Testis (tissue), 2 donors: Measurements from ENCODE around the gene KLHL5.

Source experiments
- POLR2A ChIP-seq: fragments of 450-650 bp; IDR thresholded peaks from one replicate; pipeline ENCODE4 v1.6.1; 2017; ENCODE audit warnings: antibody characterized with exemption, mild to moderate bottlenecking, moderate library complexity
- TF ChIP-seq, protein P1 (sequence below), 3 experiments: fragments of 450-650 bp in 2 of 3; fragments of 200-600 bp in 1 of 3; sonication (generic) in 1 of 3; IDR thresholded peaks; one replicate each; pipeline ENCODE4 v1.5.1; 2016 to 2019; ENCODE audit warnings: antibody characterized with exemption in 3 of 3, mild to moderate bottlenecking in 2 of 3, moderate library complexity in 1 of 3

DNA sequence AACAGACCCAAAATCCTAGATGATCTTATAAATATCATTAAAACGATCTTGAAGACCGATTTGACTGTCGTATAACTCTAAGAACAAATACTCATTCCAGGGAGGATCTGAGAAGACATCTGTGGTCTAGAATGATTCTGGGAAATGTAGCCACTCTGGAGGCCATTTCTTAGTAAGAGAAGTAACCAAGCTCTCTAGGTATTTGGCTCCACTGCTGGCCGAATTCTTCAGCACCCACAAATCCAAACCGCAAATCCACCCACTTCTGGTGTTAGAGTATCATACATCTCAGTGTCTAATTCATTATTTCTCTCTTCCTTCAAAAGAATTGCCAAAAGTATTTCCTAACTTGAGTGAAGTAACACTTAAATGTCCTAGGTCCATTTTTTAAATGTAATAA, 23.9 kb downstream of the KLHL5 start:
- TF ChIP-seq, protein P1, sequence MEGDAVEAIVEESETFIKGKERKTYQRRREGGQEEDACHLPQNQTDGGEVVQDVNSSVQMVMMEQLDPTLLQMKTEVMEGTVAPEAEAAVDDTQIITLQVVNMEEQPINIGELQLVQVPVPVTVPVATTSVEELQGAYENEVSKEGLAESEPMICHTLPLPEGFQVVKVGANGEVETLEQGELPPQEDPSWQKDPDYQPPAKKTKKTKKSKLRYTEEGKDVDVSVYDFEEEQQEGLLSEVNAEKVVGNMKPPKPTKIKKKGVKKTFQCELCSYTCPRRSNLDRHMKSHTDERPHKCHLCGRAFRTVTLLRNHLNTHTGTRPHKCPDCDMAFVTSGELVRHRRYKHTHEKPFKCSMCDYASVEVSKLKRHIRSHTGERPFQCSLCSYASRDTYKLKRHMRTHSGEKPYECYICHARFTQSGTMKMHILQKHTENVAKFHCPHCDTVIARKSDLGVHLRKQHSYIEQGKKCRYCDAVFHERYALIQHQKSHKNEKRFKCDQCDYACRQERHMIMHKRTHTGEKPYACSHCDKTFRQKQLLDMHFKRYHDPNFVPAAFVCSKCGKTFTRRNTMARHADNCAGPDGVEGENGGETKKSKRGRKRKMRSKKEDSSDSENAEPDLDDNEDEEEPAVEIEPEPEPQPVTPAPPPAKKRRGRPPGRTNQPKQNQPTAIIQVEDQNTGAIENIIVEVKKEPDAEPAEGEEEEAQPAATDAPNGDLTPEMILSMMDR (IDR thresholded peaks at IDR 0.05): no peak
- no peak for TF ChIP-seq POLR2A
